Activated gamma-delta T cell treated with Interleukin-2 at 50 U/mL for 16 hours (primary cell): ENCODE data around the gene TUBA1A.
"Not testable (repeated sequence)": the region's sequence is repeated elsewhere in the genome, so short reads cannot be mapped to it uniquely, and the experiment has no call there.

Source experiments
- DNase-seq: peaks from one replicate; pipeline ENCODE4 v3.0.0-alpha.2; 2020

TUBA1A gene

GRCh38 chr12:49188916-49189367, at the start of gene TUBA1A:
TSS of gene TUBA1A (minus strand) at chr12:49189080. CDS start at chr12:49188979, 101 bp downstream.
- DNase-seq: peak; percentile 95

- DNase-seq: no peak
Measured at GRCh38 chr12:49236423-49236822, 47.5 kb upstream of the TUBA1A start.

- DNase-seq: no peak
Measured at GRCh38 chr12:49233842-49234526, 45.1 kb upstream of the TUBA1A start.

- DNase-seq: no peak
Measured at GRCh38 chr12:49232940-49233841, 44.3 kb upstream of the TUBA1A start.

GRCh38 chr12:49231878-49232655, 43.2 kb upstream of the TUBA1A start:
- DNase-seq: no peak

GRCh38 chr12:49230805-49231194, 41.9 kb upstream of the TUBA1A start:
- DNase-seq: no peak

GRCh38 chr12:49230176-49230804, 41.4 kb upstream of the TUBA1A start:
- no peak for DNase-seq

- no peak for DNase-seq
Measured at GRCh38 chr12:49228653-49229052, 39.8 kb upstream of the TUBA1A start.

GRCh38 chr12:49227713-49228112, 38.8 kb upstream of the TUBA1A start:
- no peak for DNase-seq

GRCh38 chr12:49225576-49226166, 36.8 kb upstream of the TUBA1A start:
- DNase-seq: no peak

- no peak for DNase-seq
Measured at GRCh38 chr12:49223590-49224369, 34.9 kb upstream of the TUBA1A start.

- DNase-seq: no peak
Measured at GRCh38 chr12:49223122-49223521, 34.2 kb upstream of the TUBA1A start.

- no peak for DNase-seq
Measured at GRCh38 chr12:49220972-49221371, 32.1 kb upstream of the TUBA1A start.

GRCh38 chr12:49219417-49220026, 30.6 kb upstream of the TUBA1A start:
- DNase-seq: no peak

GRCh38 chr12:49212572-49212971, 23.7 kb upstream of the TUBA1A start:
- no peak for DNase-seq

GRCh38 chr12:49210703-49211102, 21.8 kb upstream of the TUBA1A start:
- DNase-seq: not testable (repeated sequence)

- no peak for DNase-seq
Measured at GRCh38 chr12:49208676-49209075, 19.8 kb upstream of the TUBA1A start.

GRCh38 chr12:49208146-49208545, 19.3 kb upstream of the TUBA1A start:
- no peak for DNase-seq

GRCh38 chr12:49206389-49206788, 17.5 kb upstream of the TUBA1A start:
- DNase-seq: no peak

- no peak for DNase-seq
Measured at GRCh38 chr12:49201595-49202295, 12.9 kb upstream of the TUBA1A start.
